A549 treated with Mapracorat at 1 μM for 4 hours (cell line): ENCODE data around the gene MRPL36. TPM values are rescaled to one million over a fixed set of nuclear protein-coding genes. Genes with fewer than 3 reads are reported as not detected.

Experiments used
- total RNA-seq: library from RNA; stranded (reverse); fragments of 200-300 nt; extraction: Qiagen RNA extraction; gene quantifications from 5 replicates; pipeline ENCODE4 v1.2.3, GENCODE V29; 2022

The MRPL36 gene
- 102 to 120 TPM (median 114 TPM) in 5 replicates for total RNA-seq

DNA sequence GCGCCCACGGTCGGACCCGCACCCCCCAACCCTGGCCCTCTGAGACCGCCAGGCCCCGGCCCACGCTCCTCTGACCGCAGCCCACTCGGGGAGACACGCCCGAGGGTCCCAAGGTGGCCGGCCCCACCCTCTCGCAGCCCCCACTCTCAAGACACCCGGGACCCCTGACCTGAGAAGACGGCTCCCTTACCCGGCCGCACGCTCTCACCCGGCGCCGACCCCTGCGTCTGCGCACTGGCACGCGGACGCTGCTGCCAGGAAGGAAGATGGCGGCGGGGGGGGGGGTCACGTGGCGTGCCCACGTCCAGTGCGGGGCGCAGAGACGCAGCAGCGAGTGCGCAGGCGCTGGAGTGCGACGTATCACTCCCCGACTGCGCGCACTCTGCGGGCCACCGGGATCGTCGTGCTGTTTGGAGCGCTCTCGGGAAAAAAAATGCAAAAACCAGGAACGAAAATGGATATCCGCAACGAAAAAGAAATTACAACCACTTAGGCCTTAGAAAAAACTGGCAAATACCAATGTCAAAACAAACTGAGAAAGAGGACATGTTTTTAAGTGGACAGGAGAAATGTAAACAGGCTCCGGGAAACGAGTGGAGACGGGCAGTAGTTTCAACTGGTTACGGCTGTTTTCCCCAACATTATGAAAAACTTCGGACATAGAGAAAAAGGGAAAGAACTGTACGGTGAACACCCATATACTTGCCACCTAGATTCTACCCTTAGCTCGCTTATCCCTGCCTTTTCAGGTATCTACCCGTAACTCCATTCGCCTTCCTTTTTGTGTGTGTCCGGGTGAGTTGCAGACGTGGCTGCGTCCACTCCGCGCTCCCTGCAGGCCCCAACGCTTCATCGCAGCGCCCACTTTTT, at the start of gene MRPL36:
Gene MRPL36, minus strand, starts transcription at position 236 of the 870 bp plus-strand sequence. CDS start 902 bp downstream, outside the sequence.

DNA sequence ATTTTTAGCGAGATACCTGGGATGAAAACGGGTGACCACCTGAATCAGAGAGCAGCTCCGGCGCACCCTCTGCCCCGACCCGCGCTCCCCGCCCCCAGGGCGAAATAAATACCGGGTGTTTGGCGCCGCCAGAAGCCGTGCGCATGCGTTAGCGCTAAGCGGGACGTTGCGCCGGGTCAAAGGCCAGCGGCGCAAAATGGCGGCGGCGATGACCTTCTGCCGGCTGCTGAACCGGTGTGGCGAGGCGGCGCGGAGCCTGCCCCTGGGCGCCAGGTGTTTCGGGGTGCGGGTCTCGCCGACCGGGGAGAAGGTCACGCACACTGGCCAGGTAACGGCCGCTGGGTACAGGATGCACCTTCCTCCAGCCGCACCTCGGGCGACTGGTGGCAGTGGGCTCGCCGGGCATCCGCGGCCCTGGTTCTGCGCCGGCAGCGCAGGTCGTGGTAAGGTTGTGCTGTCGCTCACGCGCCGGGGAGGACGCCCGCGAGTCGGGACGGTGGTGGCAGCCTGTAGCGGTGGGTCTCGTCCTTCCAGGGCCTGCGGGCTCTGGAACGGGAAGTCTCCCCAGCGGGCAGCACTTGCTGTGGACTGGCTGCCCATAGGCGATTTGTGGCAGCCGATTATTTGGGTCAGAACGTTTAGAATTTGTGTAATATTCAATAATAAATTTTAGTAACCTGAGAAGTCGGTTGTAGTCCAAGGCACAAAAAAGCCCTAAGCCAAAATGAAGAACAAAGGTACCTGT, 1.8 kb upstream of the MRPL36 start, which contains the start of gene NDUFS6:
Gene NDUFS6, plus strand, starts transcription at position 186 of the 745 bp plus-strand sequence. Its CDS starts 11 bp downstream, at position 197.

Other genes starting within 250 kb of the MRPL36 start
- 104 to 125 TPM (median 116 TPM) in 5 replicates for gene NDUFS6, start 1.6 kb upstream of the MRPL36 start, total RNA-seq
- 0.20 to 0.45 TPM (median 0.31 TPM) in 5 replicates for gene IRX4, start 83.1 kb upstream of the MRPL36 start, total RNA-seq